CD8-positive, alpha-beta memory T cell (primary cell): ENCODE data around the gene LAMC3. TPM values are rescaled to one million over a fixed set of nuclear protein-coding genes. Genes with fewer than 3 reads are reported as not detected.

Experiments
- CTCF ChIA-PET: fragments of 350-600 bp; sonication (Branson Sonifier 250); formaldehyde crosslinking; loops from one replicate; lab custom pipeline; 2021; ENCODE audit warnings: antibody characterized with exemption; lab: Charles Lee
- POLR2A ChIA-PET: fragments of 350-600 bp; sonication (Branson Sonifier 250); formaldehyde crosslinking; loops from one replicate; lab custom pipeline; 2021; ENCODE audit warnings: antibody characterized with exemption; lab: Charles Lee
- DNase-seq, 5 donors: peaks; one replicate each; pipeline versions ENCODE4 v3.0.0 to v3.0.0-alpha.2; 2020 to 2022; ENCODE audit warnings: mixed read lengths in 1 of 5
- H3K27ac ChIP-seq: one replicate; pipeline ENCODE4 v1.7.0; 2013; ENCODE audit warnings: low read depth, mild to moderate bottlenecking, low read length, moderate library complexity
- H3K27me3 ChIP-seq: 2 replicates; pipeline ENCODE4 v1.7.0; 2013; ENCODE audit warnings: low read length, mild to moderate bottlenecking; ENCODE audit not compliant: insufficient read depth, poor library complexity, severe bottlenecking
- H3K36me3 ChIP-seq: 2 replicates; pipeline ENCODE4 v1.7.0; 2013; ENCODE audit warnings: mild to moderate bottlenecking, low read length, moderate library complexity; ENCODE audit not compliant: insufficient read depth
- H3K4me1 ChIP-seq: 2 replicates; pipeline ENCODE4 v1.7.0; 2013; ENCODE audit warnings: mild to moderate bottlenecking, low read length, moderate library complexity; ENCODE audit not compliant: insufficient read depth
- H3K4me3 ChIP-seq: 2 replicates; pipeline ENCODE4 v1.7.0; 2013; ENCODE audit warnings: mild to moderate bottlenecking, low read length
- H3K9me3 ChIP-seq: 2 replicates; pipeline ENCODE4 v1.7.0; 2013; ENCODE audit warnings: mild to moderate bottlenecking, low read length
- H3K27ac Mint-ChIP-seq, 8 donors: one replicate each; pipeline ENCODE4 v1.8.0; 2020 to 2021; ENCODE audit warnings: mixed read lengths in 8 of 8, mild to moderate bottlenecking in 6 of 8, inconsistent platforms in 3 of 8, moderate library complexity in 3 of 8
- H3K27me3 Mint-ChIP-seq, 2 donors: one replicate each; pipeline ENCODE4 v1.8.0; 2020 to 2021; ENCODE audit warnings: mixed read lengths in 2 of 2, mild to moderate bottlenecking in 1 of 2, moderate library complexity in 1 of 2
- H3K36me3 Mint-ChIP-seq, 3 donors: one replicate each; pipeline ENCODE4 v1.8.0; 2020 to 2021; ENCODE audit warnings: mixed read lengths in 3 of 3, inconsistent platforms in 1 of 3, mild to moderate bottlenecking in 1 of 3
- H3K4me1 Mint-ChIP-seq, 3 donors: one replicate each; pipeline ENCODE4 v1.8.0; 2020 to 2021; ENCODE audit warnings: mixed read lengths in 3 of 3, inconsistent platforms in 1 of 3, mild to moderate bottlenecking in 1 of 3
- H3K4me3 Mint-ChIP-seq, 7 donors: one replicate each; pipeline ENCODE4 v1.8.0; 2020 to 2021; ENCODE audit warnings: mixed read lengths in 7 of 7, mild to moderate bottlenecking in 6 of 7, moderate library complexity in 4 of 7, inconsistent platforms in 2 of 7
- H3K9me3 Mint-ChIP-seq, 5 donors: one replicate each; pipeline ENCODE4 v1.8.0; 2020 to 2022; ENCODE audit warnings: mixed read lengths in 5 of 5, mild to moderate bottlenecking in 3 of 5, moderate library complexity in 2 of 5, inconsistent platforms in 1 of 5
- polyA plus RNA-seq: library from polyadenylated mRNA; unstranded; fragments of 300-500 nt; fragmentation: Illumina TruSeq; gene quantifications from one replicate; pipeline ENCODE4 v1.2.3, GENCODE V29; 2021
- total RNA-seq, 2 experiments: library from RNA; stranded (reverse); gene quantifications; one replicate each; pipeline ENCODE4 v1.2.3, GENCODE V29; 2021

Gene LAMC3
- total and polyA plus RNA-seq, 3 experiments from 2014 or later = 0.04 to 0.07 TPM; not detected in 1

DNA sequence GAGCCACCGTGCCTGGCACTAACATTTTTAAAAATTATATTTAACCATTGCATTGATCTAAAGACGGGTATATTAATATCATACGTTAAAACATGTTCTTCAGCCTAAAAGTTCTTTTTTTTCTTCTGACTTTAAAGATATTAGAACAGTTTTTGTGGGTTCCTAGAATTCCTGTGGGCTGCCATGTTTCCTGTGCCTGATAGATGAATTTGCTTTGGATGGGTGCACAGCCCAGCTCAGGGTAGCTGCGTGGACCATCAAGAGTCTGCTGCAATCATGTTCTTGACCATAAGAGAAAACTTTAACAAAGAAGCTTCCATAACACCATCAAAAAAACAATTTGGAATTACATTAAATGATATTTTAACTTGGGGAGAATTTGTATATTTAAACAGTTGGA lies 2.4 kb upstream of the LAMC3 start:
- ChIA-PET POLR2A (no interaction called here), CTCF (no interaction called here)
- H3K4me1 Mint-ChIP-seq = peaks cover 0 to 4% (median 0%) of the 10 kb centered on the region in 3 donors
- no peaks in the 10 kb centered on the region for H3K9me3 Mint-ChIP-seq
- no peak overlapping the region for H3K4me3 Mint-ChIP-seq
- DNase-seq = no peak
- H3K27ac Mint-ChIP-seq = no peak overlapping the region
- Histone ChIP-seq H3K36me3 (no peaks in the 10 kb centered on the region), H3K27me3 (peaks cover 22% of the 10 kb centered on the region), H3K4me1 (no peaks in the 10 kb centered on the region), H3K27ac (no peak overlapping the region), H3K4me3 (no peak overlapping the region), H3K9me3 (no peaks in the 10 kb centered on the region)
- peaks cover 20 to 54% of the 10 kb centered on the region in 2 donors for H3K27me3 Mint-ChIP-seq
- H3K36me3 Mint-ChIP-seq = no peaks in the 10 kb centered on the region

DNA sequence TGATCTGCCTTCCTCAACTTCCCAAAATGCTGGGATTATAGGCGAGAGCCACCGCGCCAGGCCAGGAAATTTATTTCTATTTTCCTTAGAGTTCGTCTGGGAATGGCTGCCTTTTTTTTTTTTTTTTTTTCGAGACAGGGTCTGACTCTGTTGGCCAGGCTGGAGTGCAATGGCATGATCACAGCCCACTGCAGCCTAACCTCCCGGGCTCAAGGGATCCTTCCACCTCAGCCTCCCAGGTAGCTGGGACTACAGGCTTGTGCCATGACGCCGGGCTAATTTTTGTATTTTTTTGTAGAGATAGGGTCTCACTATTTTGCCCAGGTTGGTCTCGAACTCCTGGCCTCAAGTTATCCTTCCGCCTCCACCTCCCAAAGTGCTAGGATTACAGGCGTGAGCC lies 888 bp upstream of the LAMC3 start:
- ChIA-PET POLR2A (no interaction called here), CTCF (no interaction called here)
- peaks cover 23 to 53% of the 10 kb centered on the region in 2 donors for H3K27me3 Mint-ChIP-seq
- no peak for DNase-seq
- H3K4me1 ChIP-seq = no peaks in the 10 kb centered on the region
- no peaks in the 10 kb centered on the region for H3K36me3 Mint-ChIP-seq
- H3K4me1 Mint-ChIP-seq = peaks cover 0 to 4% (median 0%) of the 10 kb centered on the region in 3 donors
- peaks cover 28% of the 10 kb centered on the region for H3K27me3 ChIP-seq
- no peaks in the 10 kb centered on the region for H3K36me3 ChIP-seq
- H3K9me3 Mint-ChIP-seq = no peaks in the 10 kb centered on the region
- no peaks in the 10 kb centered on the region for H3K9me3 ChIP-seq
- H3K27ac Mint-ChIP-seq = no peak overlapping the region
- H3K27ac ChIP-seq = no peak overlapping the region
- no peak overlapping the region for H3K4me3 ChIP-seq
- no peak overlapping the region for H3K4me3 Mint-ChIP-seq

DNA sequence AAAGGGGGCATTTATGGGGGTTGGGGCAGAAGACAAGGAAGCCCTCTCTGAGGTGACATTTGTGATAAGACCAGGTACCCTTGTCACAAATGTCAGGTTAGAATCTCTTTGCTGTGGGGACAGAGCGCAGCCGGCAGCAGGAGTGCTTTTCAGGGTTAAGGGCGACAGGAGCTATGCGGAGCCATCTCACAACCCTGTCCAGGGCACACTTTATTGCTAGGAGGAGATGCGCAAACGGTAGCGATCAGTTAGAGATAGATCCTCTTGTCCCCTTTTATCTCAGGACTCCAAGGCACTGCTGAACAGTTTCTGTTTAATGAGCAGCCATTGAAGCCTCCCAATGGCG lies 438 bp upstream of the LAMC3 start:
- Histone ChIP-seq H3K4me1 (no peaks in the 10 kb centered on the region), H3K36me3 (no peaks in the 10 kb centered on the region), H3K27me3 (peaks cover 32% of the 10 kb centered on the region), H3K9me3 (no peaks in the 10 kb centered on the region), H3K4me3 (no peak overlapping the region), H3K27ac (no peak overlapping the region)
- DNase-seq = no peak
- ChIA-PET POLR2A (no interaction called here), CTCF (no interaction called here)
- Mint-ChIP-seq H3K4me3 (peak overlapping the region in 3 of 7 donors; percentile 37 to 56 (median 41)), H3K4me1 (peaks cover 0 to 4% (median 0%) of the 10 kb centered on the region in 3 donors), H3K27me3 (peaks cover 25 to 51% of the 10 kb centered on the region in 2 donors), H3K36me3 (no peaks in the 10 kb centered on the region), H3K9me3 (no peaks in the 10 kb centered on the region), H3K27ac (peak overlapping the region in 1 of 8 donors; percentile 67)

GRCh38 chr9:131010482-131011273 lies 1.7 kb downstream of the LAMC3 start:
- ChIA-PET POLR2A (no interaction called here), CTCF (interaction anchor here (1.6 kb wide), 1 partner anchor 36 kb away, joined by 5 read pairs; no protein-coding TSS in a partner anchor)
- Histone ChIP-seq H3K36me3 (no peaks in the 10 kb centered on the region), H3K4me3 (no peak overlapping the region), H3K9me3 (no peaks in the 10 kb centered on the region), H3K27me3 (peaks cover 46% of the 10 kb centered on the region), H3K4me1 (no peaks in the 10 kb centered on the region), H3K27ac (no peak overlapping the region)
- Mint-ChIP-seq H3K4me3 (no peak overlapping the region), H3K36me3 (no peaks in the 10 kb centered on the region), H3K27ac (no peak overlapping the region), H3K27me3 (peaks cover 28 to 43% of the 10 kb centered on the region in 2 donors), H3K4me1 (peaks cover 0 to 4% (median 0%) of the 10 kb centered on the region in 3 donors), H3K9me3 (no peaks in the 10 kb centered on the region)
- DNase-seq = no peak

DNA sequence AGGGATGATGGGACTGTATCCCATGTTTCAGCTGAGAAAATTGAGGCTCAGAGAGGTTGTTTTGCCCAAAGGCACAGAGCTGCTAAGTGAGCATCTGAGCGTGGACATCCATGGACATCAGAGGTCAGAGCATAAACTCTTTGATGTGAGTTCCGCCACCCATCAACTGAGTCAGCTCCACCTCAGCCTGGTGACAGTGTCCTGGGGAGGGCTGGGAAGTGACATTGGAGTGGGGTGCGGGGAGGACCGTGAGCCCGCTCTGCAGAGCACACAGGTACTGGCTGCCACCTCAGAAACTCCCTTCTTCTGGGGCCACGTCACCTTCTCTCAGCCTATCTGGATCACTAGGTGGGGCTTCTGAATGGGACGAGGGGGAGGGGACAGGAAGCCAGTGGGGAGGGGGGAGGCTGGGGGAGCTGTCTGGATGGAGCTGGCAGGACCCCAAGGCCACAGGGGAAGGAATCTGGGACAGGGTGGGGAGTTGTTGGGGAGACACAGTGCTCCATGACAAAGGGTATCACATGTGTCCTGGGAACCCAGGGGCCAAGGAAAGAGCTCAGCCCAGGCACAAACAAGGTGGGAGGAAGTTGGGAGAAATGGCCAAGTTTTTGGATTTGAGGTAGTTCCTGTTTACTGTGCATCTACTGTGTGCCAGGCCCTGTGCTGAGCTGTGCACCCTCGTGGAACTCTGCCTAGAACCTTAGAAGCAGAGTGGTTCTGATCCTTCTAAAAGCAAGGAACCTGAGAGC lies 2.5 kb downstream of the LAMC3 start:
- H3K4me3 ChIP-seq = no peak overlapping the region
- no peaks in the 10 kb centered on the region for H3K9me3 ChIP-seq
- no peak for DNase-seq
- Mint-ChIP-seq H3K9me3 (no peaks in the 10 kb centered on the region), H3K27me3 (peaks cover 28 to 50% of the 10 kb centered on the region in 2 donors), H3K36me3 (no peaks in the 10 kb centered on the region), H3K4me1 (peaks cover 0 to 4% (median 0%) of the 10 kb centered on the region in 3 donors), H3K27ac (no peak overlapping the region), H3K4me3 (no peak overlapping the region)
- peaks cover 46% of the 10 kb centered on the region for H3K27me3 ChIP-seq
- H3K36me3 ChIP-seq = no peaks in the 10 kb centered on the region
- CTCF ChIA-PET = no interaction called here
- H3K4me1 ChIP-seq = no peaks in the 10 kb centered on the region
- no peak overlapping the region for H3K27ac ChIP-seq
- POLR2A ChIA-PET = no interaction called here

- H3K27me3 Mint-ChIP-seq = peaks cover 28 to 45% of the 10 kb centered on the region in 2 donors
- H3K27ac ChIP-seq = no peak overlapping the region
- H3K36me3 Mint-ChIP-seq = no peaks in the 10 kb centered on the region
- H3K27me3 ChIP-seq = peaks cover 50% of the 10 kb centered on the region
- no peak for DNase-seq
- no peak overlapping the region for H3K4me3 ChIP-seq
- H3K4me3 Mint-ChIP-seq = no peak overlapping the region
- peaks cover 0 to 4% (median 0%) of the 10 kb centered on the region in 3 donors for H3K4me1 Mint-ChIP-seq
- H3K9me3 Mint-ChIP-seq = no peaks in the 10 kb centered on the region
- ChIA-PET POLR2A (no interaction called here), CTCF (no interaction called here)
- H3K27ac Mint-ChIP-seq = no peak overlapping the region
- no peaks in the 10 kb centered on the region for H3K4me1 ChIP-seq
- no peaks in the 10 kb centered on the region for H3K36me3 ChIP-seq
- H3K9me3 ChIP-seq = no peaks in the 10 kb centered on the region
Measured at GRCh38 chr9:131012023-131012334, 3.0 kb downstream of the LAMC3 start.

DNA sequence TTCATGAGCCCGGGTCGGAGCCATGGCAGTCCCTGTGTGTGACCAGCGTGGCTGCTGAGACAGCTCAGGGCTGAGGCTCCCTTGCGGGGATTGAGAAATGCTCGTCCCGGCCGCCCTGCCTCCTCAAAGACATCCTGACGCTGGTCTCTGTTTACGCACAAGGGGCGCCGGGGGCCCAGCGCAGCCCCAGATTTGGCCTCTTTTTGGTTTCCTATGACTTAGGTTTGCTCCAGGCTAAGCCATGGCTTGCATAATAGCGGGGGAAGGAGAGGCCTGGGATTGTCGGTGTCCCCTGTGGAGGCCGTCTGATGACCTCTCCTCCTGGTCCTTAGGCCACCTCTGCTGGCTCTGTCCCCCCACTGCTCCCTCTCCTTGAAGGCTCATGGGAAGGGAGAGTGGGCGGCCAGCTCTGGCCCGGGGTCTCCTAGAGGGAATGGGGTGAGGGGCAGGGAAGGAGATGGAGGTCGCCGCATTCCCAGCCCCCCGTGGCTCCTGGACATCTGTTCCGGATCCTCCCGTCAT lies 3.5 kb downstream of the LAMC3 start:
- Mint-ChIP-seq H3K9me3 (no peaks in the 10 kb centered on the region), H3K4me3 (no peak overlapping the region), H3K4me1 (peaks cover 0 to 4% (median 0%) of the 10 kb centered on the region in 3 donors), H3K27me3 (peaks cover 28 to 42% of the 10 kb centered on the region in 2 donors), H3K27ac (no peak overlapping the region), H3K36me3 (no peaks in the 10 kb centered on the region)
- DNase-seq = no peak
- POLR2A ChIA-PET = no interaction called here
- H3K9me3 ChIP-seq = no peaks in the 10 kb centered on the region
- no peak overlapping the region for H3K4me3 ChIP-seq
- no peak overlapping the region for H3K27ac ChIP-seq
- H3K4me1 ChIP-seq = no peaks in the 10 kb centered on the region
- H3K27me3 ChIP-seq = peaks cover 54% of the 10 kb centered on the region
- CTCF ChIA-PET = no interaction called here
- H3K36me3 ChIP-seq = no peaks in the 10 kb centered on the region
